NCI-H524 (cell line): ENCODE data around the gene PDIK1L.

Source experiments
- DNase-seq, 2 experiments: peaks; one replicate each; lab custom pipeline; 2025; lab: John Stamatoyannopoulos, UW

The PDIK1L gene

GRCh38 chr1:26155370-26156284 lies 44.0 kb downstream of the PDIK1L start:
- no peak for DNase-seq

GRCh38 chr1:26156285-26157038 lies 44.8 kb downstream of the PDIK1L start:
- DNase-seq = no peak

GRCh38 chr1:26158271-26158907 lies 46.8 kb downstream of the PDIK1L start:
- DNase-seq = no peak

GRCh38 chr1:26158908-26159742 lies 47.5 kb downstream of the PDIK1L start, which contains the start of gene FAM110D:
TSS of gene FAM110D (plus strand) at chr1:26159079. CDS start at chr1:26161292, 2,213 bp downstream.
- DNase-seq = no peak

- no peak for DNase-seq
Measured at GRCh38 chr1:26159743-26160039, 48.1 kb downstream of the PDIK1L start.

- no peak for DNase-seq
Measured at GRCh38 chr1:26160527-26161414, 49.1 kb downstream of the PDIK1L start.

- peak in 1 of 2 experiments; percentile 59 for DNase-seq
Measured at GRCh38 chr1:26161415-26162219, 50.0 kb downstream of the PDIK1L start.

- no peak for DNase-seq
Measured at GRCh38 chr1:26162220-26162709, 50.6 kb downstream of the PDIK1L start.

- no peak for DNase-seq
Measured at GRCh38 chr1:26163684-26164035, 52.0 kb downstream of the PDIK1L start.

GRCh38 chr1:26164036-26164860 lies 52.6 kb downstream of the PDIK1L start:
- no peak for DNase-seq

- peak; percentile 20 to 77 for DNase-seq
Measured at GRCh38 chr1:26164861-26165842, 53.5 kb downstream of the PDIK1L start.

GRCh38 chr1:26166719-26167281 lies 55.2 kb downstream of the PDIK1L start:
- DNase-seq = no peak

- DNase-seq = peak; percentile 55 to 80
Measured at GRCh38 chr1:26168410-26169197, 57.0 kb downstream of the PDIK1L start, which contains the start of gene C1orf232. TSS of gene C1orf232 (minus strand) at chr1:26168963. CDS start at chr1:26168499, 464 bp downstream.

GRCh38 chr1:26169198-26169554 lies 57.6 kb downstream of the PDIK1L start:
- no peak for DNase-seq

- DNase-seq = peak; percentile 46 to 85
Measured at GRCh38 chr1:26169669-26170471, 58.2 kb downstream of the PDIK1L start, which contains the start of gene ZNF593. TSS of gene ZNF593 (plus strand) at chr1:26169908. CDS start at chr1:26169984, 76 bp downstream.
